ENCODE results near the gene KRTAP29-1. TPM values are rescaled to one million over a fixed set of nuclear protein-coding genes. Genes with fewer than 3 reads are reported as not detected.

KRTAP29-1 gene
- total RNA-seq, 3 donors from 2014 or later = not detected

- no peak overlapping the region for H3K4me3 ChIP-seq
- H3K9me3 ChIP-seq = no peaks in the 10 kb centered on the region
- no peak for DNase-seq (ENCODE audit: low spot score in 2 of 2)
- no peaks in the 10 kb centered on the region for H3K27me3 ChIP-seq
- H3K27ac ChIP-seq = no peak overlapping the region
- intact Hi-C loops (cut with DNase I; ENCODE audit: low total_unique reads) = no loop called here
- no peaks in the 10 kb centered on the region for H3K36me3 ChIP-seq
- TF ChIP-seq CTCF (IDR thresholded peaks at IDR 0.05) (no peak), POLR2AphosphoS5 (IDR thresholded peaks at IDR 0.05) (no peak), POLR2A (IDR thresholded peaks at IDR 0.05) (no peak)
- no peaks in the 10 kb centered on the region for H3K4me1 ChIP-seq
Observed at GRCh38 chr17:41304091-41304490, 1.4 kb upstream of the KRTAP29-1 start.

- H3K36me3 ChIP-seq = no peaks in the 10 kb centered on the region
- H3K4me1 ChIP-seq = no peaks in the 10 kb centered on the region
- intact Hi-C loops (cut with DNase I; ENCODE audit: low total_unique reads) = no loop called here
- no peaks in the 10 kb centered on the region for H3K27me3 ChIP-seq
- no peak for DNase-seq (ENCODE audit: low spot score in 2 of 2)
- peak overlapping the region; percentile 64 to 65 for H3K27ac ChIP-seq
- no peak overlapping the region for H3K4me3 ChIP-seq
- TF ChIP-seq POLR2AphosphoS5 (IDR thresholded peaks at IDR 0.05) = no peak
- no peak for TF ChIP-seq POLR2A (IDR thresholded peaks at IDR 0.05)
- no peaks in the 10 kb centered on the region for H3K9me3 ChIP-seq
Observed at GRCh38 chr17:41302981-41303380, 330 bp upstream of the KRTAP29-1 start.

- Histone ChIP-seq H3K9me3 (no peaks in the 10 kb centered on the region), H3K36me3 (no peaks in the 10 kb centered on the region), H3K27ac (peak overlapping the region; percentile 64 to 65), H3K27me3 (no peaks in the 10 kb centered on the region), H3K4me3 (peak overlapping the region in 1 of 3 donors; percentile 15), H3K4me1 (no peaks in the 10 kb centered on the region)
- no peak for TF ChIP-seq POLR2AphosphoS5 (IDR thresholded peaks at IDR 0.05)
- no peak for TF ChIP-seq POLR2A (IDR thresholded peaks at IDR 0.05)
- TF ChIP-seq CTCF (IDR thresholded peaks at IDR 0.05) = no peak
- intact Hi-C loops (cut with DNase I; ENCODE audit: low total_unique reads) = no loop called here
- DNase-seq (ENCODE audit: low spot score in 2 of 2) = peak in 1 of 2 donors; percentile 34
Observed at GRCh38 chr17:41301204-41301790, 1.4 kb downstream of the KRTAP29-1 start.

GRCh38 chr17:41298458-41299135 is 4.1 kb downstream of the KRTAP29-1 start:
- H3K27ac ChIP-seq = no peak overlapping the region
- intact Hi-C loops (cut with DNase I; ENCODE audit: low total_unique reads) = no loop called here
- no peaks in the 10 kb centered on the region for H3K9me3 ChIP-seq
- no peaks in the 10 kb centered on the region for H3K27me3 ChIP-seq
- H3K4me1 ChIP-seq = no peaks in the 10 kb centered on the region
- TF ChIP-seq POLR2A (IDR thresholded peaks at IDR 0.05) = no peak
- no peak for TF ChIP-seq CTCF (IDR thresholded peaks at IDR 0.05)
- TF ChIP-seq POLR2AphosphoS5 (IDR thresholded peaks at IDR 0.05) = no peak
- H3K36me3 ChIP-seq = no peaks in the 10 kb centered on the region
- DNase-seq (ENCODE audit: low spot score in 2 of 2) = no peak
- H3K4me3 ChIP-seq = no peak overlapping the region

- no peak for DNase-seq (ENCODE audit: low spot score in 2 of 2)
- no peak overlapping the region for H3K27ac ChIP-seq
- no peaks in the 10 kb centered on the region for H3K4me1 ChIP-seq
- no peaks in the 10 kb centered on the region for H3K27me3 ChIP-seq
- H3K36me3 ChIP-seq = no peaks in the 10 kb centered on the region
- TF ChIP-seq CTCF (IDR thresholded peaks at IDR 0.05) (no peak), POLR2A (IDR thresholded peaks at IDR 0.05) (no peak), POLR2AphosphoS5 (IDR thresholded peaks at IDR 0.05) (no peak)
- H3K9me3 ChIP-seq = no peaks in the 10 kb centered on the region
- H3K4me3 ChIP-seq = no peak overlapping the region
- intact Hi-C loops (cut with DNase I; ENCODE audit: low total_unique reads) = no loop called here
Observed at GRCh38 chr17:41296846-41297245, 5.8 kb downstream of the KRTAP29-1 start.
